Measurements from ENCODE around the gene SOCS4.

SOCS4 gene

DNA sequence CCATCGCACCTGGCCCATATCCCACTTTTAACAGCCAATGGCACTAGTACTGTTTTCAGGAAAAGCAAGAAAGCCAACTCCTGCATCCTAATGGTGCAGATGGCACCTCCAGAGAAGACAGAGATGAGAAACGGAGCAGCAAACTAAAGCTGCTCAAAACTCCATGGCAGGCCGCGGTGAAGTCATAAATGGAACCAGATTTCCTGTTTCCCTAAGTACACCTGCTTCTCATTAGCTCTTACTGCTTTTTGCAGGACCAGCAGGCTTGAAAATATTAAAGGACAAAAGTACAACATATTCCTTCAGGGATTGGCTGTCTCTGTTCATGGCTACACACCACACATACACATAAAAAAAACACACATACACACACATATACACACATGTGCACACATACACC is 65.3 kb downstream of the SOCS4 start:
- DNase-seq: no peak

DNA sequence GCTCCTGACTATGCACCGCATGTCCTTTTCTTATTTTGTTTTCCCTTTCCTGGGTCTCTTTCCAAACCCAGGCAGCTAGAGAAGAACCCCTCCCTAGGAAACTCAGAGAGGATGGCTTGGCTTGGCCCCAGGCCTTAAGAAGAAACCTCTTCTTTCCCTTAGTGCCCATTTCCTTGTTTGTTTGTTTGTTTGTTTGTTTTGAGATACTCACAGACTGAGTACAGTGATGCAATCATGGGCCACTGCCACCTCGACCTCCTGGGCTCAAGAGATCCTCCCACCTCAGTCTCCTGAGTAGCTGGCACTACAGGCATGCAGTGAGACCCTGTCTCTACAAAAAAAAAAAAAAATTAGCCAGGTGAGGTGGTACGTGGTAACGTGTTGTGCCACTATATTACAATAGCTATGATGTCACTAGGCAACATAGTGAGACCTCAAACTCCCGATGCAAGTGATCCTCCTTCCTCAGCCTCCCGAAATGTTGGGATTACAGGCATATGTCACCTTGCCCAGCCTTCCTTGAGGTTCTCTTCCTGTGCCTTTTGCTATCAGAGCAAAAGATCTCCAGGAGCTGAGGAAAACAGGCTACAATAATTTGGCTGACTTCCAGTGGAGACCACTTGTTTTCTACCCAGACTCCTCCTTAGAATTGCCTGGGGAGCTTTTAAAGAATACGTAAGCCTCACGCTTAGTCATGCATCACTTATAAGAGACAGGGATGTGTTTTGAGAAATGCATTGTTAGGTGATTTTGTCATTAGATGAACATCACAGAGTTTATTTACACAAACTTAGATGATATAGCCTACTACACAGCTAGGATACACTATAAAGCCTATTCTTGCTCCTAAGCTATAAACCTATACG is 67.5 kb downstream of the SOCS4 start:
- no peak for DNase-seq

DNA sequence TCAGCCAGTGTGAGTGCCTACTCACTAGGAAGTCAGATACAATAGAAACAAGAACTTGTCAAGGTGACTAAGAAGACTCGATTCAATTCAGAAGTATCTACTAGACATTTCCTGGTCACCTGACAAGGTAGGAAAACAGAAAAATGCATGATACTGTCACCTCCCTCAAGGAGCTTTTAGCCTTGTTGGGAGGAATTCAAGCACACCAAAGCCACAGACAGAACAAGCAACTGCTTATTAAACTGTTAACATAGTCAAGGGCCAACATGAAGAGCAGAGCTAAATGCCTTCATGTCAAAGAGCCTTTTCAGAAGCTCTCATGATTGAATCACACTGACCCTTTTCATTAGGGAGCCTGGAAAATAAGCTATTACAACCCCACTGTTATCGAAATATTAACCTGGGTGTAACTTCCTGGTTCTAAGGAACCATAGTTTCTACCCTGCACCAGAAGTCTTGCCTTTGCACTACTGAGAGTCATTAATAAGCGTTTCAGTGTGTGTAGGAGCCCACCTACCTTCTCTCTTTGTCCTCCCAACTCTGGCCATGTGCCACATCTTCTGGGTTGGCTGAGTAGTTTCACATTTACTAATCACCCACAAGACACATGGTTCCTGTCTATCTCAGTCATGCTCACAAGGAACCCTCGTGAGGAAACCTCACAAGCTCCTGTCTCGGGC is 71.0 kb downstream of the SOCS4 start:
- DNase-seq: peak; percentile 82 to 99

- no peak for DNase-seq
Observed at GRCh38 chr14:55098561-55098898, 71.5 kb downstream of the SOCS4 start.

All from inflammatory macrophage treated with lipopolysaccharide for 1 hour (primary cell).